Panc1 (cell line): ENCODE results near the gene SH3BP4. TPM values are rescaled to one million over a fixed set of nuclear protein-coding genes. Genes with fewer than 3 reads are reported as not detected.

Experiments used
- ATAC-seq: fragments of 200-7000 bp; cut with Tn5 transposase; 2 replicates; pipeline ENCODE4 v1.9.1; 2020; ENCODE audit warnings: mild to moderate bottlenecking, moderate library complexity
- BruUV-seq: library from RNA; stranded (reverse); fragments of 400-500 nt; replicated peaks from 2 replicates; lab custom pipeline; 2021; lab: Mats Ljungman, UMichigan
- CTCF ChIA-PET: fragments of 300-600 bp; sonication (Branson Sonifier 250); formaldehyde crosslinking; loops from one replicate; lab custom pipeline; 2022; ENCODE audit warnings: antibody characterized with exemption; lab: Charles Lee
- POLR2A ChIA-PET: fragments of 300-600 bp; sonication (Branson Sonifier 250); formaldehyde crosslinking; loops from one replicate; lab custom pipeline; 2022; ENCODE audit warnings: antibody characterized with exemption; lab: Charles Lee
- DNase-seq: peaks from one replicate; pipeline ENCODE4 v3.0.0-alpha.2; 2010; ENCODE audit warnings: low read depth, low spot score
- H3K27ac ChIP-seq: 2 replicates; pipeline ENCODE4 v1.5.1; 2011; ENCODE audit warnings: mild to moderate bottlenecking, low read length, inconsistent platforms
- H3K27me3 ChIP-seq: fragments of 200-500 bp; sonication (Bioruptor generic); 2 replicates; pipeline ENCODE4 v1.6.0; 2014; ENCODE audit warnings: low read length, inconsistent platforms; ENCODE audit not compliant: control insufficient read depth, insufficient read depth
- H3K36me3 ChIP-seq: fragments of 200-500 bp; sonication (Bioruptor generic); 2 replicates; pipeline ENCODE4 v1.5.1; 2014; ENCODE audit warnings: inconsistent platforms, mild to moderate bottlenecking, low read length, moderate library complexity; ENCODE audit not compliant: control insufficient read depth, insufficient read depth
- H3K4me1 ChIP-seq: 2 replicates; pipeline ENCODE4 v1.5.1; 2011; ENCODE audit warnings: inconsistent platforms, mild to moderate bottlenecking, low read length, moderate library complexity; ENCODE audit not compliant: control insufficient read depth, insufficient read depth
- H3K4me3 ChIP-seq, 2 experiments: 2 replicates each; pipeline ENCODE4 v1.5.1; 2011 to 2012; ENCODE audit warnings: low read depth in 2 of 2, low read length in 2 of 2, mild to moderate bottlenecking in 2 of 2, inconsistent platforms in 1 of 2, moderate library complexity in 1 of 2
- H3K9me3 ChIP-seq: fragments of 200-500 bp; sonication (Bioruptor generic); 2 replicates; pipeline ENCODE4 v1.5.1; 2014; ENCODE audit warnings: low read depth, mild to moderate bottlenecking, inconsistent platforms, low read length, moderate library complexity; ENCODE audit not compliant: control insufficient read depth, insufficient read depth
- POLR2AphosphoS5 ChIP-seq: IDR thresholded peaks from 2 replicates; pipeline ENCODE4 v1.6.1; 2012; ENCODE audit warnings: mild to moderate bottlenecking, low read depth, low read length, moderate library complexity
- SIN3A ChIP-seq: IDR thresholded peaks from 2 replicates; pipeline ENCODE4 v1.6.1; 2012; ENCODE audit warnings: low read depth, mild to moderate bottlenecking, low read length, moderate library complexity, borderline replicate concordance; ENCODE audit not compliant: insufficient read depth
- TCF7L2 ChIP-seq: IDR thresholded peaks from 2 replicates; pipeline ENCODE4 v1.6.1; 2011; ENCODE audit warnings: mild to moderate bottlenecking, low read depth, low read length, inconsistent platforms
- in situ Hi-C: cut with HindIII; loops from 2 replicates; pipeline ENCODE4 v1.10.0; 2016; ENCODE audit warnings: low sequenced_read_pairs, low pct_unique_long_range_greater_than_20kb
- intact Hi-C: fragments of 100-400 bp; cut with micrococcal nuclease; formaldehyde crosslinking; loops from one replicate; pipeline ENCODE4 v1.10.0; 2022; ENCODE audit not compliant: unreplicated experiment
- total RNA-seq: library from RNA; stranded (reverse); gene quantifications from one replicate; pipeline ENCODE4 v1.2.1, GENCODE V29; 2021; ENCODE audit not compliant: unreplicated experiment
- TF ChIP-seq, protein P1 (sequence below), 2 experiments: IDR thresholded peaks; 2 replicates each; pipeline ENCODE4 v1.6.1; 2011 to 2012; ENCODE audit warnings: low read depth in 2 of 2, control low read depth in 1 of 2, low read length in 1 of 2, mild to moderate bottlenecking in 1 of 2, moderate library complexity in 1 of 2; ENCODE audit not compliant: insufficient read depth in 1 of 2
- TF ChIP-seq, protein P2 (sequence below): fragments of 450-650 bp; IDR thresholded peaks from 2 replicates; pipeline ENCODE4 v1.5.1; 2017; ENCODE audit warnings: mild to moderate bottlenecking

SH3BP4 gene
- total RNA-seq, 1 experiment from 2014 or later = 133 TPM

DNA sequence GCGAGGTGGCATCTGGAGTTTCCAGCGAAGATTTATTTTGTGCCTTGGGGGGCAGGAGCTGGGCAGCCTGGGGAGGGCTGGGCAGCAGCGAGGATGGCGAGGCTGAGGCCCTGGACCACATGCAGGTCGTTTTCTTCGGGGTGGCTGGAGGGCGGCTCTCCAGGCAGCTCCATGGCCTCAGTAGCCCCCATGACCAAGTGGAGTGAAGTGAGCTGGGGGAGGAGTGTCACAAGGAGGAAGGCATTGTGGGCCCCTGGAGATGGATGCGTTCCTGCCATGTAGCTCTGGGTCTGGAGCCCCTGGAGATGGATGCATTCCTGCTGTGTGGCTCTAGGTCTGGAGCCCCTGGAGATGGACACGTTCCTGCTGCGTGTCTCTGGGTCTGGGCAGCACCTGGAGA is 40.4 kb downstream of the SH3BP4 start:
- BruUV-seq = no TSS peak
- intact Hi-C loops (no loop called here), in situ Hi-C loops (no loop called here)
- Histone ChIP-seq H3K4me1 (peaks cover 68% of the 10 kb centered on the region), H3K4me3 (no peak overlapping the region), H3K27me3 (no peaks in the 10 kb centered on the region), H3K27ac (peak overlapping the region; percentile 48), H3K36me3 (peaks cover 2% of the 10 kb centered on the region), H3K9me3 (no peaks in the 10 kb centered on the region)
- ChIA-PET POLR2A (interaction anchor here (0.6 kb wide), 1 partner anchor 37 kb away, joined by 5 read pairs; no protein-coding TSS in a partner anchor), CTCF (no interaction called here)
- no peak for DNase-seq
- TF ChIP-seq, protein P1, sequence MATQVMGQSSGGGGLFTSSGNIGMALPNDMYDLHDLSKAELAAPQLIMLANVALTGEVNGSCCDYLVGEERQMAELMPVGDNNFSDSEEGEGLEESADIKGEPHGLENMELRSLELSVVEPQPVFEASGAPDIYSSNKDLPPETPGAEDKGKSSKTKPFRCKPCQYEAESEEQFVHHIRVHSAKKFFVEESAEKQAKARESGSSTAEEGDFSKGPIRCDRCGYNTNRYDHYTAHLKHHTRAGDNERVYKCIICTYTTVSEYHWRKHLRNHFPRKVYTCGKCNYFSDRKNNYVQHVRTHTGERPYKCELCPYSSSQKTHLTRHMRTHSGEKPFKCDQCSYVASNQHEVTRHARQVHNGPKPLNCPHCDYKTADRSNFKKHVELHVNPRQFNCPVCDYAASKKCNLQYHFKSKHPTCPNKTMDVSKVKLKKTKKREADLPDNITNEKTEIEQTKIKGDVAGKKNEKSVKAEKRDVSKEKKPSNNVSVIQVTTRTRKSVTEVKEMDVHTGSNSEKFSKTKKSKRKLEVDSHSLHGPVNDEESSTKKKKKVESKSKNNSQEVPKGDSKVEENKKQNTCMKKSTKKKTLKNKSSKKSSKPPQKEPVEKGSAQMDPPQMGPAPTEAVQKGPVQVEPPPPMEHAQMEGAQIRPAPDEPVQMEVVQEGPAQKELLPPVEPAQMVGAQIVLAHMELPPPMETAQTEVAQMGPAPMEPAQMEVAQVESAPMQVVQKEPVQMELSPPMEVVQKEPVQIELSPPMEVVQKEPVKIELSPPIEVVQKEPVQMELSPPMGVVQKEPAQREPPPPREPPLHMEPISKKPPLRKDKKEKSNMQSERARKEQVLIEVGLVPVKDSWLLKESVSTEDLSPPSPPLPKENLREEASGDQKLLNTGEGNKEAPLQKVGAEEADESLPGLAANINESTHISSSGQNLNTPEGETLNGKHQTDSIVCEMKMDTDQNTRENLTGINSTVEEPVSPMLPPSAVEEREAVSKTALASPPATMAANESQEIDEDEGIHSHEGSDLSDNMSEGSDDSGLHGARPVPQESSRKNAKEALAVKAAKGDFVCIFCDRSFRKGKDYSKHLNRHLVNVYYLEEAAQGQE (IDR thresholded peaks at IDR 0.05; ENCODE audit: insufficient read depth in 1 of 2, low read depth in 2 of 2, low read length in 1 of 2) = no peak
- TF ChIP-seq, protein P2, sequence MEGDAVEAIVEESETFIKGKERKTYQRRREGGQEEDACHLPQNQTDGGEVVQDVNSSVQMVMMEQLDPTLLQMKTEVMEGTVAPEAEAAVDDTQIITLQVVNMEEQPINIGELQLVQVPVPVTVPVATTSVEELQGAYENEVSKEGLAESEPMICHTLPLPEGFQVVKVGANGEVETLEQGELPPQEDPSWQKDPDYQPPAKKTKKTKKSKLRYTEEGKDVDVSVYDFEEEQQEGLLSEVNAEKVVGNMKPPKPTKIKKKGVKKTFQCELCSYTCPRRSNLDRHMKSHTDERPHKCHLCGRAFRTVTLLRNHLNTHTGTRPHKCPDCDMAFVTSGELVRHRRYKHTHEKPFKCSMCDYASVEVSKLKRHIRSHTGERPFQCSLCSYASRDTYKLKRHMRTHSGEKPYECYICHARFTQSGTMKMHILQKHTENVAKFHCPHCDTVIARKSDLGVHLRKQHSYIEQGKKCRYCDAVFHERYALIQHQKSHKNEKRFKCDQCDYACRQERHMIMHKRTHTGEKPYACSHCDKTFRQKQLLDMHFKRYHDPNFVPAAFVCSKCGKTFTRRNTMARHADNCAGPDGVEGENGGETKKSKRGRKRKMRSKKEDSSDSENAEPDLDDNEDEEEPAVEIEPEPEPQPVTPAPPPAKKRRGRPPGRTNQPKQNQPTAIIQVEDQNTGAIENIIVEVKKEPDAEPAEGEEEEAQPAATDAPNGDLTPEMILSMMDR = no peak
- no peak for TF ChIP-seq SIN3A
- no peak for TF ChIP-seq TCF7L2
- no peak for TF ChIP-seq POLR2AphosphoS5
- ATAC-seq = no peak

DNA sequence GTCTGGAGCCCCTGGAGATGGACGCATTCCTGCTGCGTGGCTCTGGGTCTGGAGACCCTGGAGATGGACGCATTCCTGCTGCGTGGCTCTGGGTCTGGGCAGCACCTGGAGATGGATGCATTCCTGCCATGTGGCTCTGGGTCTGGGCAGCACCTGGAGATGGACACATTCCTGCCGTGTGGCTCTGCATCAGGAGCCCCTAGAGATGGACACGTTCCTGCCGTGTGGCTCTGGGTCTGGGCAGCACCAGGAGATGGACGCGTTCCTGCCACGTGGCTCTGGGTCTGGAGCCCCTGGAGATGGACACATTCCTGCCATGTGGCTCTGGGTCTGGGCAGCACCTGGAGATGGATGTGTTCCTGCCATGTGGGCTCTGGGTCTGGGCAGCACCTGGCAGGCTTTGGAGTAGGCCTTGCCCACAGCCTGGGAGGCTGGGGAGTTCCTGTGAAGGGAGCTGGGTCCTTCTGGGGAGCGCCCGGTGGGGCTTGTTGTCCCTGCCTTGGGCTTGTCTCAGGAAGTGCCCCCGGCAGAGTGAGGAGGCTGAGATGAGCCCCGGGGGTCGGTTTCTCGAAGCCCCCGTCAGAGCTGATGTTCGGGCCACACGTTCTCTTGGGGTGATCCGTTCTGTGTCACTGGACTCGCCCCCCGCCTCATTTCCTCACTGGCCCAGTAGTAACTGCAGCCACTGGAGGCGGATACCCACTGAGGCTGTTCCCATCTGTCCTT is 41.0 kb downstream of the SH3BP4 start:
- BruUV-seq = no TSS peak
- intact Hi-C loops = no loop called here
- DNase-seq = no peak
- Histone ChIP-seq H3K27me3 (no peaks in the 10 kb centered on the region), H3K9me3 (no peaks in the 10 kb centered on the region), H3K4me3 (no peak overlapping the region), H3K27ac (peak overlapping the region; percentile 48; the same call in 1 of the 2 replicates), H3K36me3 (peaks cover 2% of the 10 kb centered on the region), H3K4me1 (peaks cover 69% of the 10 kb centered on the region)
- ATAC-seq = no peak
- TF ChIP-seq, protein P1 (IDR thresholded peaks at IDR 0.05; ENCODE audit: insufficient read depth in 1 of 2, low read depth in 2 of 2, low read length in 1 of 2) = no peak
- TF ChIP-seq POLR2AphosphoS5 (no peak), TCF7L2 (no peak), SIN3A (no peak)
- TF ChIP-seq, protein P2 = no peak
- in situ Hi-C loops = no loop called here
- ChIA-PET CTCF (no interaction called here), POLR2A (no interaction called here)
